Measurements from ENCODE around the gene TRPM2. TPM values are rescaled to one million over a fixed set of nuclear protein-coding genes. Genes with fewer than 3 reads are reported as not detected.

TRPM2 gene
- total RNA-seq, 3 donors from 2014 or later, result 1.5 to 10.3 (median 7.2) TPM

GRCh38 chr21:44377922-44378645, 24.7 kb downstream of the TRPM2 start:
- intact Hi-C loops (cut with DNase I, micrococcal nuclease), result no loop called here
- DNase-seq (peak in 1 of 3 donors; percentile 9), ATAC-seq (no peak)
- no peaks in the 10 kb centered on the region for H3K9me3 ChIP-seq
- TF ChIP-seq CTCF (IDR thresholded peaks at IDR 0.05), result no peak
- H3K4me3 ChIP-seq, result no peak overlapping the region
- no peaks in the 10 kb centered on the region for H3K36me3 ChIP-seq (ENCODE audit: low read depth)
- H3K4me1 ChIP-seq (ENCODE audit: low read depth), result peaks cover 2% of the 10 kb centered on the region

GRCh38 chr21:44378646-44379514, 25.5 kb downstream of the TRPM2 start:
- DNase-seq, result peak in 1 of 3 donors; percentile 5
- intact Hi-C loops (cut with DNase I, micrococcal nuclease), result no loop called here

DNA sequence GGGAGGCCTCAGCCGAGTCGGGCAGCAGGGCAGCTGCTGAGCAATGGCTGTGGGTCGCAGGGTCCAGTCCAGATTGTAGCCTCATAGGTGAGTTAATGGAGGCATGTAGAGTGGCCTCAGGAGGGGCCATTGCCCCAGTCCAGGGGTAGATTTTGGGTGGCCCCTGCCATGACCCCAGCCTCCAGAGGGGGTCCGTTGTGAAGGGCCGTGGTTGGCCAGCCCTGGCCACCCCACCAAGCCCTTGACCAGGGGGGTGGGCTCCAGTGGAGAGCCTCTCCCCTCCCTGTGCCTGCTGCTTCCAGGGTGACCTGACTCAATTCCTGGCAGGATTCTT, 26.1 kb downstream of the TRPM2 start:
- no peak for TF ChIP-seq CTCF (IDR thresholded peaks at IDR 0.05)
- Histone ChIP-seq H3K4me3 (no peak overlapping the region), H3K4me1 (ENCODE audit: low read depth) (peaks cover 2% of the 10 kb centered on the region), H3K9me3 (peaks cover 5% of the 10 kb centered on the region), H3K36me3 (ENCODE audit: low read depth) (no peaks in the 10 kb centered on the region)
- intact Hi-C loops (cut with DNase I, micrococcal nuclease), result no loop called here
- ATAC-seq, result no peak
- peak in 1 of 3 donors; percentile 13 for DNase-seq

More at GRCh38 chr21:44378646-44379514, 25.5 kb downstream of the TRPM2 start:
- Histone ChIP-seq H3K9me3 (no peaks in the 10 kb centered on the region), H3K4me1 (ENCODE audit: low read depth) (peaks cover 2% of the 10 kb centered on the region), H3K4me3 (no peak overlapping the region), H3K36me3 (ENCODE audit: low read depth) (no peaks in the 10 kb centered on the region)
- TF ChIP-seq CTCF (IDR thresholded peaks at IDR 0.05), result no peak
- ATAC-seq, result no peak

- TF ChIP-seq CTCF (IDR thresholded peaks at IDR 0.05), result no peak
- intact Hi-C loops (cut with DNase I, micrococcal nuclease), result no loop called here
- Histone ChIP-seq H3K36me3 (ENCODE audit: low read depth) (no peaks in the 10 kb centered on the region), H3K9me3 (peaks cover 12% of the 10 kb centered on the region), H3K4me1 (ENCODE audit: low read depth) (no peaks in the 10 kb centered on the region), H3K4me3 (no peak overlapping the region)
- no peak for ATAC-seq
- DNase-seq, result peak in 1 of 3 donors; percentile 4
Measured at GRCh38 chr21:44379991-44380865, 26.8 kb downstream of the TRPM2 start.

DNA sequence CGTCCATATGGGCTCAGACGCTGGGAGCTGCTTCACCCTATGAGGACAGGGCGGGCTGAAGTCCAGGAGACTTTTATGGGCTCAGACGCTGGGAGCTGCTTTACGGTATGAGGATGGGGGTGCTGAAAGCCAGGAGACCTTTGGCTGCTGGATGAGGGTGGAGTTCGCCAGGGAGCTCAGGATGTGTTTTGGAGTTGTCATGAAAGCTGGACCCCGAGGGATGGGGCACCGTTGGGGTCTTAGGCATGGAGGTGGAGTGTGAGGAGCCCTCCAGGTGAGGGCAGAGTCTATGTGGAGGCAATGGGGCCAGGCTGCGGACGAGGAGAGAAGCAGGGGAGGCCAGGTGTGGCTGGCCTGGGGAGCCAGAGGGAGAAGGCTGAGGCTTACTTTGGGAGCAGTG, 27.5 kb downstream of the TRPM2 start:
- Histone ChIP-seq H3K9me3 (peaks cover 19% of the 10 kb centered on the region), H3K36me3 (ENCODE audit: low read depth) (no peaks in the 10 kb centered on the region), H3K4me1 (ENCODE audit: low read depth) (no peaks in the 10 kb centered on the region), H3K4me3 (no peak overlapping the region)
- DNase-seq (no peak), ATAC-seq (no peak)
- intact Hi-C loops (cut with DNase I, micrococcal nuclease), result no loop called here
- TF ChIP-seq CTCF (IDR thresholded peaks at IDR 0.05), result no peak

Data from mucosa of descending colon (tissue), 3 donors.